ENCODE data around the gene CACNA1S. TPM values are rescaled to one million over a fixed set of nuclear protein-coding genes. Genes with fewer than 3 reads are reported as not detected.

Gene CACNA1S
- total RNA-seq, 1 experiment from 2014 or later: not detected

DNA sequence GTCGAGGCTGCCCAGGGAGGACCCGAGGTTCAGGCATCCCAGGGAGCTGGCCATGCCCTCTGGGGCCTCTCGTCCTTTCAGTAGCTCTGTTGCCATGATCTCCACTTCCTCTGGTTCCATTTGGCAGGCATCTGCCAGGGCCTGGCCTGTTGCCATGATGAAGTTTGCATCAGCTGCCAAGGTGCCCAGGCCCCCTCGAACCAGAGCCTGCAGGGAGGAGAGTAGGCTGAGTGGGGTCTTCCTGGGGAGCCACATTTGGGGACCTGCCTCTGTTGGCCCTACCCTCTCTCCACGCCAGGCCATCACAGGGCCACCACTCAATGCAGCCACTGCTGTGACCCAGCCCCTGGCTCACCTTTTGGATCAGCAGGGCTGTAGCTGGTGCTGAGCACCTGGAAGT, 72.3 kb downstream of the CACNA1S start:
- no peak overlapping the region for H3K4me3 ChIP-seq (ENCODE audit: low read depth in 2 of 2, low read length in 2 of 2)
- H3K9me3 ChIP-seq (ENCODE audit: control insufficient read depth, insufficient read depth, low read depth, low read length): no peaks in the 10 kb centered on the region
- H3K4me1 ChIP-seq (ENCODE audit: control insufficient read depth, insufficient read depth, low read length): no peaks in the 10 kb centered on the region
- in situ Hi-C loops (cut with HindIII; ENCODE audit: low pct_unique_long_range_greater_than_20kb, low sequenced_read_pairs): no loop called here
- DNase-seq (ENCODE audit: low read depth, low spot score): no peak
- no peaks in the 10 kb centered on the region for H3K27me3 ChIP-seq (ENCODE audit: control insufficient read depth, insufficient read depth, low read length)
- H3K36me3 ChIP-seq (ENCODE audit: control insufficient read depth, insufficient read depth, low read length): no peaks in the 10 kb centered on the region
- no peak overlapping the region for H3K27ac ChIP-seq (ENCODE audit: low read length)
- no TSS peak for BruUV-seq (replicated peaks)
- intact Hi-C loops (cut with micrococcal nuclease; ENCODE audit: unreplicated experiment): no loop called here
- POLR2A ChIA-PET: no interaction called here
- TF ChIP-seq TCF7L2 (IDR thresholded peaks at IDR 0.05; ENCODE audit: low read depth, low read length) (no peak), SIN3A (IDR thresholded peaks at IDR 0.05; ENCODE audit: borderline replicate concordance, insufficient read depth, low read depth, low read length) (no peak), POLR2AphosphoS5 (IDR thresholded peaks at IDR 0.05; ENCODE audit: low read depth, low read length) (no peak)
- TF ChIP-seq, protein P1, sequence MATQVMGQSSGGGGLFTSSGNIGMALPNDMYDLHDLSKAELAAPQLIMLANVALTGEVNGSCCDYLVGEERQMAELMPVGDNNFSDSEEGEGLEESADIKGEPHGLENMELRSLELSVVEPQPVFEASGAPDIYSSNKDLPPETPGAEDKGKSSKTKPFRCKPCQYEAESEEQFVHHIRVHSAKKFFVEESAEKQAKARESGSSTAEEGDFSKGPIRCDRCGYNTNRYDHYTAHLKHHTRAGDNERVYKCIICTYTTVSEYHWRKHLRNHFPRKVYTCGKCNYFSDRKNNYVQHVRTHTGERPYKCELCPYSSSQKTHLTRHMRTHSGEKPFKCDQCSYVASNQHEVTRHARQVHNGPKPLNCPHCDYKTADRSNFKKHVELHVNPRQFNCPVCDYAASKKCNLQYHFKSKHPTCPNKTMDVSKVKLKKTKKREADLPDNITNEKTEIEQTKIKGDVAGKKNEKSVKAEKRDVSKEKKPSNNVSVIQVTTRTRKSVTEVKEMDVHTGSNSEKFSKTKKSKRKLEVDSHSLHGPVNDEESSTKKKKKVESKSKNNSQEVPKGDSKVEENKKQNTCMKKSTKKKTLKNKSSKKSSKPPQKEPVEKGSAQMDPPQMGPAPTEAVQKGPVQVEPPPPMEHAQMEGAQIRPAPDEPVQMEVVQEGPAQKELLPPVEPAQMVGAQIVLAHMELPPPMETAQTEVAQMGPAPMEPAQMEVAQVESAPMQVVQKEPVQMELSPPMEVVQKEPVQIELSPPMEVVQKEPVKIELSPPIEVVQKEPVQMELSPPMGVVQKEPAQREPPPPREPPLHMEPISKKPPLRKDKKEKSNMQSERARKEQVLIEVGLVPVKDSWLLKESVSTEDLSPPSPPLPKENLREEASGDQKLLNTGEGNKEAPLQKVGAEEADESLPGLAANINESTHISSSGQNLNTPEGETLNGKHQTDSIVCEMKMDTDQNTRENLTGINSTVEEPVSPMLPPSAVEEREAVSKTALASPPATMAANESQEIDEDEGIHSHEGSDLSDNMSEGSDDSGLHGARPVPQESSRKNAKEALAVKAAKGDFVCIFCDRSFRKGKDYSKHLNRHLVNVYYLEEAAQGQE (IDR thresholded peaks at IDR 0.05; ENCODE audit: insufficient read depth in 1 of 2, low read depth in 2 of 2, low read length in 1 of 2): no peak
- TF ChIP-seq, protein P2, sequence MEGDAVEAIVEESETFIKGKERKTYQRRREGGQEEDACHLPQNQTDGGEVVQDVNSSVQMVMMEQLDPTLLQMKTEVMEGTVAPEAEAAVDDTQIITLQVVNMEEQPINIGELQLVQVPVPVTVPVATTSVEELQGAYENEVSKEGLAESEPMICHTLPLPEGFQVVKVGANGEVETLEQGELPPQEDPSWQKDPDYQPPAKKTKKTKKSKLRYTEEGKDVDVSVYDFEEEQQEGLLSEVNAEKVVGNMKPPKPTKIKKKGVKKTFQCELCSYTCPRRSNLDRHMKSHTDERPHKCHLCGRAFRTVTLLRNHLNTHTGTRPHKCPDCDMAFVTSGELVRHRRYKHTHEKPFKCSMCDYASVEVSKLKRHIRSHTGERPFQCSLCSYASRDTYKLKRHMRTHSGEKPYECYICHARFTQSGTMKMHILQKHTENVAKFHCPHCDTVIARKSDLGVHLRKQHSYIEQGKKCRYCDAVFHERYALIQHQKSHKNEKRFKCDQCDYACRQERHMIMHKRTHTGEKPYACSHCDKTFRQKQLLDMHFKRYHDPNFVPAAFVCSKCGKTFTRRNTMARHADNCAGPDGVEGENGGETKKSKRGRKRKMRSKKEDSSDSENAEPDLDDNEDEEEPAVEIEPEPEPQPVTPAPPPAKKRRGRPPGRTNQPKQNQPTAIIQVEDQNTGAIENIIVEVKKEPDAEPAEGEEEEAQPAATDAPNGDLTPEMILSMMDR (IDR thresholded peaks at IDR 0.05): no peak
- CTCF ChIA-PET: interaction anchor here (0.5 to 1.2 kb wide), 3 partner anchors 68 to 445 kb away, joined by 5 to 12 read pairs (median 5); no protein-coding TSS in a partner anchor
- ATAC-seq: no peak

DNA sequence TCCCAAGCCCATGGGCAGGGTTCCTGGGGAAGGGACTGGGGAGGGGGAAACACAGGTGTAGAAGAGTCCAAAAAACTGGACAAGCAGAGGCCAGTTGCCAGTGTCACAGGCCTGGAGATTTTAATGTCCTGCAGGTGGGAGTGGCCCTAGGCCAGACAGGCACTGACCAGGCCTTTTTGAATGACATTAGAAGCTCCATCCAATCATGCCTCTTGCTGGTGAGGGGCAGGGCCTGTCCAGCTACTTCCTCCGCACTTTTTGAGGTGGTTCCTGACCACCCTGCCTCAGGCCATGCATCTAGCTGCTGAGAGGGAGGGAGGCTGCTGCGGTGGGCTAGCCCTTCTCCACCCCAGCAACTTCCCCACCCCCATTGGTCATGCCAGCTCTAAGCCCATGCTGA, 72.8 kb downstream of the CACNA1S start:
- ChIA-PET POLR2A (no interaction called here), CTCF (interaction anchor here (0.6 to 1.2 kb wide), 2 partner anchors 67 to 445 kb away, joined by 5 to 12 read pairs; no protein-coding TSS in a partner anchor)
- Histone ChIP-seq H3K4me1 (ENCODE audit: control insufficient read depth, insufficient read depth, low read length) (no peaks in the 10 kb centered on the region), H3K36me3 (ENCODE audit: control insufficient read depth, insufficient read depth, low read length) (no peaks in the 10 kb centered on the region), H3K27ac (ENCODE audit: low read length) (no peak overlapping the region), H3K9me3 (ENCODE audit: control insufficient read depth, insufficient read depth, low read depth, low read length) (no peaks in the 10 kb centered on the region), H3K4me3 (ENCODE audit: low read depth in 2 of 2, low read length in 2 of 2) (no peak overlapping the region), H3K27me3 (ENCODE audit: control insufficient read depth, insufficient read depth, low read length) (no peaks in the 10 kb centered on the region)
- ATAC-seq (no peak), DNase-seq (ENCODE audit: low read depth, low spot score) (no peak)
- in situ Hi-C loops (cut with HindIII; ENCODE audit: low pct_unique_long_range_greater_than_20kb, low sequenced_read_pairs): no loop called here
- no peak for TF ChIP-seq POLR2AphosphoS5 (IDR thresholded peaks at IDR 0.05; ENCODE audit: low read depth, low read length)
- no peak for TF ChIP-seq SIN3A (IDR thresholded peaks at IDR 0.05; ENCODE audit: borderline replicate concordance, insufficient read depth, low read depth, low read length)
- TF ChIP-seq, protein P2 (IDR thresholded peaks at IDR 0.05): no peak
- no peak for TF ChIP-seq TCF7L2 (IDR thresholded peaks at IDR 0.05; ENCODE audit: low read depth, low read length)
- TF ChIP-seq, protein P1 (IDR thresholded peaks at IDR 0.05; ENCODE audit: insufficient read depth in 1 of 2, low read depth in 2 of 2, low read length in 1 of 2): no peak
- no TSS peak for BruUV-seq (replicated peaks)
- intact Hi-C loops (cut with micrococcal nuclease; ENCODE audit: unreplicated experiment): no loop called here

Measured in Panc1 (cell line).